ENCODE results near the gene TEDC1.

GRCh38 chr14:105458010-105458409 lies 33.0 kb upstream of the TEDC1 start:
- TF ChIP-seq CTCF (IDR thresholded peaks at IDR 0.05 in 4 of 5, conservative IDR thresholded peaks at IDR 0.05 in 1 of 5) (no peak), POLR2A (IDR thresholded peaks at IDR 0.05) (no peak)

Data from gastrocnemius medialis (tissue), 4 donors.